GM06990 (cell line): ENCODE data around the gene PLA2G6.
"Not testable (repeated sequence)": the region's sequence is repeated elsewhere in the genome, so short reads cannot be mapped to it uniquely, and the experiment has no call there.

Experiments
- DNase-seq: peaks from one replicate; pipeline ENCODE4 v3.0.0-alpha.2; 2011; ENCODE audit not compliant: insufficient read length; ENCODE audit errors: extremely low read depth
- H3K27me3 ChIP-seq: replicated peaks from 2 replicates; pipeline ENCODE4 v1.6.0; 2011; ENCODE audit warnings: low read length; ENCODE audit not compliant: control insufficient read depth, insufficient read depth
- H3K36me3 ChIP-seq: 2 replicates; pipeline ENCODE4 v1.5.1; 2011; ENCODE audit warnings: low read length; ENCODE audit not compliant: control insufficient read depth, insufficient read depth
- H3K4me3 ChIP-seq: replicated peaks from 2 replicates; pipeline ENCODE4 v1.5.1; 2011; ENCODE audit warnings: low read depth, mild to moderate bottlenecking, control low read depth, low read length
- TF ChIP-seq, protein P1 (sequence below): IDR thresholded peaks from 2 replicates; pipeline ENCODE4 v1.5.1; 2011; ENCODE audit warnings: low read length, control low read depth, mild to moderate bottlenecking, inconsistent platforms; ENCODE audit not compliant: insufficient read depth, poor library complexity, severe bottlenecking

The PLA2G6 gene

DNA sequence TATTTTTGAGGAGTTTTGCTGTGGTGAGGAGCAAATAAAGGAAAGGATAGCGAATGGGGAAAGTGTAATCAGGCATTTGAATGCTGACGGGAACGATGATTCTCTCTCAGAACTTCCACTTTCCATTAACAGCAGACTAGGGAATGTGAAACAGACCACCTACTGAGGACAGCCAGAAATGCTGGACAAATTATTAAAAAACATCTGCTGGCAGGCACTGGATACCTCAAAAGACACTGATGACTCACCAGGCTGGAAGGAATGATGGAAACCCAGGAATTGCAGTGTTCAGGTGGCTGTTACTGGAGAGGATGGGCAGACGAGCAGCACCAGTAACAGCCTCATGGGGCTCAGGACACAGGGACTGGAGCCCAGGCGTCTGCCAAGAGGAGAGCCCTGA is 33.4 kb downstream of the PLA2G6 start:
- DNase-seq: no peak
- Histone ChIP-seq H3K27me3 (no peaks in the 10 kb centered on the region), H3K36me3 (no peaks in the 10 kb centered on the region; the same call in 1 of the 2 replicates), H3K4me3 (no peak overlapping the region)
- TF ChIP-seq, protein P1, sequence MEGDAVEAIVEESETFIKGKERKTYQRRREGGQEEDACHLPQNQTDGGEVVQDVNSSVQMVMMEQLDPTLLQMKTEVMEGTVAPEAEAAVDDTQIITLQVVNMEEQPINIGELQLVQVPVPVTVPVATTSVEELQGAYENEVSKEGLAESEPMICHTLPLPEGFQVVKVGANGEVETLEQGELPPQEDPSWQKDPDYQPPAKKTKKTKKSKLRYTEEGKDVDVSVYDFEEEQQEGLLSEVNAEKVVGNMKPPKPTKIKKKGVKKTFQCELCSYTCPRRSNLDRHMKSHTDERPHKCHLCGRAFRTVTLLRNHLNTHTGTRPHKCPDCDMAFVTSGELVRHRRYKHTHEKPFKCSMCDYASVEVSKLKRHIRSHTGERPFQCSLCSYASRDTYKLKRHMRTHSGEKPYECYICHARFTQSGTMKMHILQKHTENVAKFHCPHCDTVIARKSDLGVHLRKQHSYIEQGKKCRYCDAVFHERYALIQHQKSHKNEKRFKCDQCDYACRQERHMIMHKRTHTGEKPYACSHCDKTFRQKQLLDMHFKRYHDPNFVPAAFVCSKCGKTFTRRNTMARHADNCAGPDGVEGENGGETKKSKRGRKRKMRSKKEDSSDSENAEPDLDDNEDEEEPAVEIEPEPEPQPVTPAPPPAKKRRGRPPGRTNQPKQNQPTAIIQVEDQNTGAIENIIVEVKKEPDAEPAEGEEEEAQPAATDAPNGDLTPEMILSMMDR: no peak

DNA sequence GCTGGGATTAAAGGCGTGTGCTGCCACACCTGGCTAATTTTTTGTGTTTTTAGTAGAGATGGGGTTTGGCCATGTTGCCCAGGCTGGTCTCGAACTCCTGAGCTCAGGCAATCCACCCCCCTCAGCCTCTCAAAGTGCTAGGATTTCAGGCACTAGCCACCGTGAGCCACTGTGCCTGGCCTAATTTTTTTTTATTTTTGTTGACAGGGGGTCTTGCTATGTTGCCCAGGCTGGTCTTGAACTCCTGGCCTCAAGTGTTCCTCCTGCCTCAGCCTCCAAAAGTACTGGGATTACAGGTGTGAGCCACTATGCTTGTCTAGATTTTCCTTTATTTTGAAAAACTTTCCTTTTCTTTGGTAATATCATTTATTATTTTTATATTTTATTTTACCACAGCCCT is 35.5 kb downstream of the PLA2G6 start:
- H3K27me3 ChIP-seq, H3K4me3 ChIP-seq: not testable (repeated sequence)

DNA sequence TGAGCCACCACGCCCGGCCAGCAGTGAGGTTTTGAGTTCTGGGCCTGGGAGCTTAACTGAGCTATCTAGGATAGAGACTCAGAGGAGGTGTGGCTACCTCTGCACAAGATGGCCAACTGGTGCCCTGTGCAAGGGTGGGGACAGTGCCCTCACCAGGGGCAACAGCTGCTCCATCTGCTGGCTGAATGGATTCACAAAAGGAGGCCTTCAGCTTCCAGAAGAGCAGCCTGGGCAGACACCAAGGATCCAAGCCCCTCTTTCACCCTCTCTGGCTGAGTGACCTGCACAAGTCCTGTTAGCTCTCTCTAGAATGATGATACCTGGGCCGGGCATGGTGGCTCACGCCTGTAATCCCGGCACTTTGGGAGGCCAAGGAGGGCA is 37.6 kb downstream of the PLA2G6 start:
- H3K4me3 ChIP-seq: no peak overlapping the region
- DNase-seq: no peak
- peaks cover 7% of the 10 kb centered on the region for H3K36me3 ChIP-seq
- TF ChIP-seq, protein P1: no peak
- no peaks in the 10 kb centered on the region for H3K27me3 ChIP-seq

More for the DNA sequence above, 35.5 kb downstream of the PLA2G6 start:
- DNase-seq, H3K36me3 ChIP-seq: not testable (repeated sequence)

DNA sequence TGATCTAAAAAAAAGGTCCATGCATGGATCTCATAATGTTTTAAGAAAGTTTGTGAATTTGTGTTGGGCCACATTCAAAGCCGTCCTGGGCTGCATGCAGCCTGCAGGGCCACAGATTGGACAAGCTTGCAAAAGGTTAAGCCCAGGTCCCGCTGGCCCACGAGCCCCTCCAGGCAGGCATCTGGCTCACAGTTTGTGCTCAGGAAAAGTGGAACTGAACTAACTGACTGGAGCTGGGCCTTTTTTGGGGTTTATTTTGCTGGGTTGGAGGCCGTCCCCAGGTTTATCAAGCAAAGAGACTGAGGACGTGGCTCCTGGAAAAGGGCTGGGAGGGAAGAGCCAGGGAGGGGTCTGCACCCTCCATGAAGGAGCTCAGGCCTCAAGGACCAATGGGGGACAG is 39.0 kb downstream of the PLA2G6 start:
- no peak overlapping the region for H3K4me3 ChIP-seq
- H3K36me3 ChIP-seq: peaks cover 10% of the 10 kb centered on the region
- H3K27me3 ChIP-seq: no peaks in the 10 kb centered on the region

DNA sequence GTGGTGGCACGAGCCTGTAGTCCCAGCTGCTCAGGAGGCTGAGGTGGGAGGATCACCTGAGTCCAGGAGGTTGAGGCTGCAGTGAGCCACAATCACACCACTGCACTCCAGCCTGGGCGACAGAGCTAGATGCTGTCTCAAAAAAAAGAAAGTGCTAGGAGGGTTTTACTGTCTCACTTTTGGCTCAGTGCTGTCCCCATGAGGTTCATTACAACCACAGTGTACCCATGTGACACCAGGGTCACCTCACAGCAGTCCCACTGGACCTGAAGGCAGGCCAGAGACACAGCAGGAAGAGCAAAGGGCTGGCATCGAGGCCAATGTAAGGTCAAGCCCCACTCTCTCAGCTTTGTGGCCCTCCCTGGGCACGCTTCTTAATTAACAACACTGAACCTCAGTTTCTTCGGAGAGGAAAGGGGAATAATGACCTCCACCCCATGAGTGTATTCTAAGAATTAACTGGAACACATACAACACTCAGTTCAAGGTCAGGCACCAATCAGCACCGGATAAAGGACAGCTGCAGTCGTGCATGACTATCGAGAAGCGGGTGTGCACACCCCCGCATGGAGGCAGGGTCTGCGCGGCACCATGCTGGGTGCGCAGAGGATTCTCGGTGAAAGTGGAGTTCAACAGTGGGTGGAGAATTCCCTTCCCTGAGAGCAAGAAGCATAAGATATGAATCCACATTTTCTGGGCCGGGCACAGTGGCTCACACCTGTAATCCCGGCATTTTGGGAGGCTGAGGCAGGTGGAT is 40.2 kb downstream of the PLA2G6 start:
- no peaks in the 10 kb centered on the region for H3K27me3 ChIP-seq
- no peak overlapping the region for H3K4me3 ChIP-seq
- no peak for DNase-seq
- H3K36me3 ChIP-seq: peaks cover 10% of the 10 kb centered on the region
- TF ChIP-seq, protein P1: no peak

More for the DNA sequence above, 39.0 kb downstream of the PLA2G6 start:
- TF ChIP-seq, protein P1: no peak
- DNase-seq: no peak

DNA sequence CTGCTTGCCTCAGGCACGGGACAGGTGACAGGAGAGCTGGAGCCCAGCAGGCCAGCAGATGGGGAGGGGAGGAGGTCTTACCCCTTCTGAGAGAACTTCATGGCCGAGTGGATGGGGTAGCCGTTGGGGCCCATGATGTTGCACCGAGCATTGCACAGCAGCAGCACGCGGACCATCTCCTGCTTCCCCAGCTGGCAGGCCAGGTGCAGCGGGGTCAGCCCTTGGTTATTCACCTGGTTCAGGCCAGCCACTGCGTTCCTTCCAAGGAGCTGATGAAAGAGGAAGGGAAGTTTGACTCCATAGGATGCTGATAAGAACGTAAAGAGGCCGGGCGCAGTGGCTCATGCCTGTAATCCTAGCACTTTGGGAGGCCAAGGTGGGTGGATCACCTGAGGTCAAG is 41.7 kb downstream of the PLA2G6 start:
- TF ChIP-seq, protein P1: no peak

More for the DNA sequence above, 41.7 kb downstream of the PLA2G6 start:
- DNase-seq: no peak
- Histone ChIP-seq H3K36me3 (peaks cover 11% of the 10 kb centered on the region), H3K4me3 (no peak overlapping the region), H3K27me3 (no peaks in the 10 kb centered on the region)
